Measurements from ENCODE around the gene RANBP1. TPM values are rescaled to one million over a fixed set of nuclear protein-coding genes. Genes with fewer than 3 reads are reported as not detected.

RANBP1 gene
- total RNA-seq, 1 experiment from 2014 or later: 168 TPM

- H3K36me3 ChIP-seq (ENCODE audit: low read depth): no peaks in the 10 kb centered on the region
- H3K27me3 ChIP-seq (ENCODE audit: insufficient read depth, low read depth): no peaks in the 10 kb centered on the region
- H3K4me1 ChIP-seq (replicated peaks; ENCODE audit: insufficient read depth): no peaks in the 10 kb centered on the region
- no peak overlapping the region for H3K4me2 ChIP-seq
- no peak overlapping the region for H3K27ac ChIP-seq
- no peaks in the 10 kb centered on the region for H4K20me1 ChIP-seq (ENCODE audit: insufficient read depth)
- BruUV-seq (replicated peaks): no TSS peak
- no peaks in the 10 kb centered on the region for H3K9me3 ChIP-seq (ENCODE audit: insufficient read depth, low read depth)
- intact Hi-C loops (cut with micrococcal nuclease; ENCODE audit: unreplicated experiment): no loop called here
- DNase-seq: no peak
- no peaks in the 10 kb centered on the region for H3K9me2 ChIP-seq (ENCODE audit: insufficient read depth)
- no peaks in the 10 kb centered on the region for H3K79me2 ChIP-seq (ENCODE audit: low read depth)
- CTCF ChIA-PET: no interaction called here
- no peak overlapping the region for H3K4me3 ChIP-seq
- no peak overlapping the region for H2AFZ ChIP-seq
- TF ChIP-seq EZH2 (IDR thresholded peaks at IDR 0.05; ENCODE audit: low read depth): no peak
- H3F3A ChIP-seq (ENCODE audit: insufficient read depth, low read depth): no peaks in the 10 kb centered on the region
- POLR2A ChIA-PET (ENCODE audit: unreplicated experiment): no interaction called here
These were observed 27.1 kb downstream of the RANBP1 start for GRCh38 chr22:20142711-20143621.

GRCh38 chr22:20143883-20144665, 28.2 kb downstream of the RANBP1 start:
- Histone ChIP-seq H3K4me2 (no peak overlapping the region), H3K27me3 (ENCODE audit: insufficient read depth, low read depth) (no peaks in the 10 kb centered on the region), H3K9me3 (ENCODE audit: insufficient read depth, low read depth) (no peaks in the 10 kb centered on the region), H4K20me1 (ENCODE audit: insufficient read depth) (no peaks in the 10 kb centered on the region), H3K79me2 (ENCODE audit: low read depth) (no peaks in the 10 kb centered on the region), H3F3A (ENCODE audit: insufficient read depth, low read depth) (no peaks in the 10 kb centered on the region), H3K27ac (no peak overlapping the region), H3K36me3 (ENCODE audit: low read depth) (no peaks in the 10 kb centered on the region), H3K9me2 (ENCODE audit: insufficient read depth) (no peaks in the 10 kb centered on the region), H3K4me1 (replicated peaks; ENCODE audit: insufficient read depth) (no peaks in the 10 kb centered on the region), H2AFZ (no peak overlapping the region), H3K4me3 (no peak overlapping the region)
- TF ChIP-seq CTCF (conservative IDR thresholded peaks at IDR 0.05) (no peak), EZH2 (IDR thresholded peaks at IDR 0.05; ENCODE audit: low read depth) (no peak)
- ChIA-PET POLR2A (ENCODE audit: unreplicated experiment) (no interaction called here), CTCF (no interaction called here)
- intact Hi-C loops (cut with micrococcal nuclease; ENCODE audit: unreplicated experiment): no loop called here
- no peak for DNase-seq
- BruUV-seq (replicated peaks): no TSS peak

GRCh38 chr22:20145206-20145831, 29.4 kb downstream of the RANBP1 start:
- ChIA-PET CTCF (no interaction called here), POLR2A (ENCODE audit: unreplicated experiment) (no interaction called here)
- H4K20me1 ChIP-seq (ENCODE audit: insufficient read depth): no peaks in the 10 kb centered on the region
- H3K4me1 ChIP-seq (replicated peaks; ENCODE audit: insufficient read depth): no peaks in the 10 kb centered on the region
- no peaks in the 10 kb centered on the region for H3K27me3 ChIP-seq (ENCODE audit: insufficient read depth, low read depth)
- no peak overlapping the region for H3K27ac ChIP-seq
- no peaks in the 10 kb centered on the region for H3F3A ChIP-seq (ENCODE audit: insufficient read depth, low read depth)
- H3K4me3 ChIP-seq: no peak overlapping the region
- TF ChIP-seq EZH2 (IDR thresholded peaks at IDR 0.05; ENCODE audit: low read depth): no peak
- no peak for TF ChIP-seq CTCF (conservative IDR thresholded peaks at IDR 0.05)
- intact Hi-C loops (cut with micrococcal nuclease; ENCODE audit: unreplicated experiment): no loop called here
- no peak for DNase-seq
- H3K4me2 ChIP-seq: no peak overlapping the region
- no peaks in the 10 kb centered on the region for H3K9me3 ChIP-seq (ENCODE audit: insufficient read depth, low read depth)
- H3K36me3 ChIP-seq (ENCODE audit: low read depth): no peaks in the 10 kb centered on the region
- no peaks in the 10 kb centered on the region for H3K9me2 ChIP-seq (ENCODE audit: insufficient read depth)
- BruUV-seq (replicated peaks): no TSS peak
- H2AFZ ChIP-seq: no peak overlapping the region
- H3K79me2 ChIP-seq (ENCODE audit: low read depth): no peaks in the 10 kb centered on the region
